ENCODE measurements around the gene MYL11.
"Not testable (repeated sequence)": the region's sequence is repeated elsewhere in the genome, so short reads cannot be mapped to it uniquely, and the experiment has no call there.

The MYL11 gene

DNA sequence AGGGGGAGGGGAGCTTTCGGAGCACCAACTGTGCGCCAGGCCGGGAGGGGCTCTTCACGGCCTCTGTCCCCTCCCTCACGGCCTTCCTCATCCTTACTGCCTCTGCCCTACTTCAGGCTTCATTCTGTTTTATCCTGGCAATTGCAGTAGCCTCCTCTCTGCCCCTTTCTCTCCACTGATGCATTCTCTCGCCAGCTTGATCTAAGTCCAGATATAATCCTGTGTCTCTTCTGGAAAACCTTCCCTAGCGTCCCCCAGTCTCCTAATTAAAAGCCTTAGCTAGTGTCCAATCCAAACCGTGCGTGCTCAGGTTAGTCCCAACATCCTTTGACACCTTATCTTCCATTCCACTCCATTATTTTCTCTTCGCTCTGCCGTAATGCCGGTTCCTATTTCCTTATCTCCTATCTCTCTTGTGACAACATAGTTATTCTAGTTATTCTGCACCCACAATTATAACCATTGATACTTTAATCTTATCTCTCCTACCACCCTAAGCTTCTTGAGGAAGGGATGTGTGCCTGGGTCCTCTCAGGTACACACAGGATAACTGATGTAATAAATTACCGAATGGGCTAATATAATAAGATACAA is 21.5 kb downstream of the MYL11 start:
- H2AFZ ChIP-seq (ENCODE audit: low read length), result no peak overlapping the region
- no peaks in the 10 kb centered on the region for H4K20me1 ChIP-seq (ENCODE audit: insufficient read depth, low read length)
- no peaks in the 10 kb centered on the region for H3K79me2 ChIP-seq (ENCODE audit: insufficient read depth, low read length)
- no peaks in the 10 kb centered on the region for H3F3A ChIP-seq (ENCODE audit: insufficient read depth, low read length)
- TF ChIP-seq, protein P1, sequence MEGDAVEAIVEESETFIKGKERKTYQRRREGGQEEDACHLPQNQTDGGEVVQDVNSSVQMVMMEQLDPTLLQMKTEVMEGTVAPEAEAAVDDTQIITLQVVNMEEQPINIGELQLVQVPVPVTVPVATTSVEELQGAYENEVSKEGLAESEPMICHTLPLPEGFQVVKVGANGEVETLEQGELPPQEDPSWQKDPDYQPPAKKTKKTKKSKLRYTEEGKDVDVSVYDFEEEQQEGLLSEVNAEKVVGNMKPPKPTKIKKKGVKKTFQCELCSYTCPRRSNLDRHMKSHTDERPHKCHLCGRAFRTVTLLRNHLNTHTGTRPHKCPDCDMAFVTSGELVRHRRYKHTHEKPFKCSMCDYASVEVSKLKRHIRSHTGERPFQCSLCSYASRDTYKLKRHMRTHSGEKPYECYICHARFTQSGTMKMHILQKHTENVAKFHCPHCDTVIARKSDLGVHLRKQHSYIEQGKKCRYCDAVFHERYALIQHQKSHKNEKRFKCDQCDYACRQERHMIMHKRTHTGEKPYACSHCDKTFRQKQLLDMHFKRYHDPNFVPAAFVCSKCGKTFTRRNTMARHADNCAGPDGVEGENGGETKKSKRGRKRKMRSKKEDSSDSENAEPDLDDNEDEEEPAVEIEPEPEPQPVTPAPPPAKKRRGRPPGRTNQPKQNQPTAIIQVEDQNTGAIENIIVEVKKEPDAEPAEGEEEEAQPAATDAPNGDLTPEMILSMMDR (IDR thresholded peaks at IDR 0.05; ENCODE audit: low read length), result no peak
- no peak for TF ChIP-seq EZH2 (IDR thresholded peaks at IDR 0.05; ENCODE audit: borderline replicate concordance, low read length)
- peaks cover 30% of the 10 kb centered on the region for H3K36me3 ChIP-seq (ENCODE audit: insufficient read depth, low read length)
- peak overlapping the region; percentile 84 for H3K9ac ChIP-seq (ENCODE audit: low read length)
- peaks cover 35% of the 10 kb centered on the region for H3K4me1 ChIP-seq (ENCODE audit: insufficient read depth, low read length, severe bottlenecking)
- H3K27me3 ChIP-seq (ENCODE audit: insufficient read depth, low read length), result no peaks in the 10 kb centered on the region
- peak overlapping the region; percentile 90 for H3K4me2 ChIP-seq (ENCODE audit: low read length)
- H3K27ac ChIP-seq (ENCODE audit: low read depth, low read length, poor library complexity, severe bottlenecking), result no peak overlapping the region
- peak overlapping the region; percentile 87 for H3K4me3 ChIP-seq (ENCODE audit: low read depth, low read length, poor library complexity, severe bottlenecking)
- H3K9me3 ChIP-seq (ENCODE audit: low read length), result no peaks in the 10 kb centered on the region
- no peaks in the 10 kb centered on the region for H3K9me2 ChIP-seq (ENCODE audit: low read depth, low read length)

DNA sequence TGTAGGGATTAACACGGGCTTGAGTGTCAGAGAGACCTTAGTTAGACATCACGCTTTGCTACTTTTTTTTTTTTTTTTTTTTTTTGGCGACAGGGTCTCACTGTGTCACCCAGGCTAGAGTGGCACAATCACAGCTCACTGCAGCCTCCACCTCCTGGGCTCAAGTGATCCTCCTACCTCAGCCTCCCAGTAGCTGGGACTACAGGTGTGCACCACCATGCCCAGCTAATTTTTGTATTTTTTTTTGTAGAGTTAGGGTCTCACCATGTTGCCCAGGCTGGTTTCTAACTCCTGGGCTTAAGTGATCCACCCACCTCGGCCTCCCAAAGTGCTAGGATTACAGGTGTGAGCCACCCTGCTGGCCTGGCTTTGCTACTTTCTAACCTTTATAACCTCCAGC is 22.0 kb downstream of the MYL11 start:
- Histone ChIP-seq H3K4me3 (ENCODE audit: low read depth, low read length, poor library complexity, severe bottlenecking) (peak overlapping the region; percentile 87), H3K36me3 (ENCODE audit: insufficient read depth, low read length) (peaks cover 30% of the 10 kb centered on the region), H3K9ac (ENCODE audit: low read length) (peak overlapping the region; percentile 84; the same call in 1 of the 2 replicates), H3K4me2 (ENCODE audit: low read length) (peak overlapping the region; percentile 90), H3K4me1 (ENCODE audit: insufficient read depth, low read length, severe bottlenecking) (peaks cover 35% of the 10 kb centered on the region)
- not testable (repeated sequence) for H3K79me2 ChIP-seq (ENCODE audit: insufficient read depth, low read length); H3K27ac ChIP-seq (ENCODE audit: low read depth, low read length, poor library complexity, severe bottlenecking); H3F3A ChIP-seq (ENCODE audit: insufficient read depth, low read length); H3K27me3 ChIP-seq (ENCODE audit: insufficient read depth, low read length); H2AFZ ChIP-seq (ENCODE audit: low read length); H3K9me2 ChIP-seq (ENCODE audit: low read depth, low read length); H3K9me3 ChIP-seq (ENCODE audit: low read length); H4K20me1 ChIP-seq (ENCODE audit: insufficient read depth, low read length)

DNA sequence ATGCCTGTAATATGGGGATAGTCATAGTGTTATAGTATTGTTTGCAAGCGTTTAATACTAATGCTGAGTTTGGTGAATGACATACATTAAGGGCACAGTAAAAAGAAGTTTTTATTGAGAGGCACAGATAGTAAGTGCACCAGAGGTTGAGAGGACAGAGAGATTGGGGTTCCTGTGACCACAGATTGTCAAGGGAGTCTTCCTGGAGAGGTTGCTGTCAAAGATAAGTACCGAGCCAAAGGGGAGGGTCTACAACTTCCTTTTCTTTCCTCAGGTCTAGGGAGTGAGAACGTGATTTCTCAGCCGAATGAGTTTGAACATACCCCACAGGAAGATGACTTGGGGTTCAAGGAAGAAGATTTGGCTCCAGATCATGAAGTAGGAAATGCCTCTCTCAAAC is 22.5 kb downstream of the MYL11 start:
- Histone ChIP-seq H3K9ac (ENCODE audit: low read length) (no peak overlapping the region), H3K27me3 (ENCODE audit: insufficient read depth, low read length) (no peaks in the 10 kb centered on the region), H3K9me3 (ENCODE audit: low read length) (no peaks in the 10 kb centered on the region), H2AFZ (ENCODE audit: low read length) (no peak overlapping the region), H3K4me1 (ENCODE audit: insufficient read depth, low read length, severe bottlenecking) (peaks cover 35% of the 10 kb centered on the region), H3K4me2 (ENCODE audit: low read length) (no peak overlapping the region; the same call in 1 of the 2 replicates), H3K9me2 (ENCODE audit: low read depth, low read length) (no peaks in the 10 kb centered on the region), H3K27ac (ENCODE audit: low read depth, low read length, poor library complexity, severe bottlenecking) (no peak overlapping the region), H3K36me3 (ENCODE audit: insufficient read depth, low read length) (peaks cover 30% of the 10 kb centered on the region), H4K20me1 (ENCODE audit: insufficient read depth, low read length) (no peaks in the 10 kb centered on the region), H3K4me3 (ENCODE audit: low read depth, low read length, poor library complexity, severe bottlenecking) (no peak overlapping the region), H3K79me2 (ENCODE audit: insufficient read depth, low read length) (no peaks in the 10 kb centered on the region), H3F3A (ENCODE audit: insufficient read depth, low read length) (no peaks in the 10 kb centered on the region)
- no peak for TF ChIP-seq EZH2 (IDR thresholded peaks at IDR 0.05; ENCODE audit: borderline replicate concordance, low read length)
- TF ChIP-seq, protein P1 (IDR thresholded peaks at IDR 0.05; ENCODE audit: low read length), result no peak
